Nephron progenitor cell (in vitro differentiated cells): ENCODE measurements around the gene MMP24.

Experiments used
- DNase-seq: peaks from one replicate; pipeline ENCODE4 v3.0.0; 2021
- H3K27ac Mint-ChIP-seq: 2 replicates; pipeline ENCODE4 v1.8.0; 2021; ENCODE audit warnings: mild to moderate bottlenecking, moderate library complexity, mixed read lengths
- H3K27me3 Mint-ChIP-seq: 2 replicates; pipeline ENCODE4 v1.8.0; 2021; ENCODE audit warnings: mild to moderate bottlenecking, low read depth, mixed read lengths; ENCODE audit not compliant: poor library complexity
- H3K36me3 Mint-ChIP-seq: 2 replicates; pipeline ENCODE4 v1.8.0; 2021; ENCODE audit warnings: low read depth, mixed read lengths
- H3K4me1 Mint-ChIP-seq: 2 replicates; pipeline ENCODE4 v1.8.0; 2021; ENCODE audit warnings: mixed read lengths
- H3K4me3 Mint-ChIP-seq: 2 replicates; pipeline ENCODE4 v1.8.0; 2021; ENCODE audit warnings: mild to moderate bottlenecking, moderate library complexity, mixed read lengths
- H3K9me3 Mint-ChIP-seq: 2 replicates; pipeline ENCODE4 v1.8.0; 2021; ENCODE audit warnings: mild to moderate bottlenecking, moderate library complexity, mixed read lengths
- CTCF ChIP-seq: fragments of 200-600 bp; sonication (generic); IDR thresholded peaks from 2 replicates; pipeline ENCODE4 v1.5.0; 2021; ENCODE audit warnings: antibody characterized with exemption

The MMP24 gene

GRCh38 chr20:35304956-35305355 lies 78.5 kb downstream of the MMP24 start:
- H3K27me3 Mint-ChIP-seq, result peaks cover 2% of the 10 kb centered on the region
- no peak overlapping the region for H3K4me3 Mint-ChIP-seq
- H3K4me1 Mint-ChIP-seq, result peaks cover 32% of the 10 kb centered on the region

DNA sequence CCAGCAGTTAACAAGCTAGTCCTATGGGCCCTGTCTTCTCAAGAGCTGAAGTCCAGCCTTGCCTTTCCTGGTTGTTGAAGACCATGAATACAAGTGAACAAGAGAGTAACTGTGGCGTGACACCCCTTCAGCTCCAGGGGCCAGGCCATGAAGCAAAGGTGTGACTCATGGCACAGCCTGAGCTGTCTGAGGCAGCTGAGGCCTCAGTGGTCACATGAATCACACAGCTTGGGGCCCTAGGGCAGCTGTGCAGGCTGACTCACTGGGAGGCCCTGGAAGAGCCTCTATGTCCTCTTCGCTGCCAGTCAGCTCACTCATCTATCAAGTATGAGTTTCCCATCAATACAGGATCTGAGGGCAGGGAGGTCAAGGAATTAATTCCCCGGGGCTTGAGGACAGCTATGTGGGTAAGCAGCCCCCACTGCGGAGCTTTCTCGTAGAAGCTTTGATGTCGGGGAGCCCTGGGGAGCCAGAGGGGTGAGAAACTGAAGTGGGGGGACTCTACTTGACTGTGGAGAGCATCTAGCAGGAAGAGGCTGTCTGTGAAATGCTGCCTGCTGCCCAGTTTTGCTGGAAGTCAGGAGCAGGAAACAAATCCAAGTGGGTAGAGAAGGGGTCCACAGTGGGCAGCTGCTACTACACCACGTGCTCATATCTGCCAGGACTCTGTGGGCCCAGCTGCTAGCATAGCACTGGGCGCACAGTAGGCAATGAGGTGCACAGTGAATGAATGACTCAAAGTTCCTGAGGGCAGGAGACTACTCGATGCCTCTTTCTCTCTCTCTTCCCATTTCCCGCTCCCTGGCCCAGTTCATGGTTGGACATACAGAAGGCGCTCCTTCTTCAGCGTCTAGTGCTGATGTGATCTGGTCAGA lies 79.4 kb downstream of the MMP24 start:
- DNase-seq, result no peak
- Mint-ChIP-seq H3K4me1 (peaks cover 32% of the 10 kb centered on the region), H3K27ac (peak overlapping the region; percentile 71), H3K27me3 (peaks cover 2% of the 10 kb centered on the region), H3K36me3 (peaks cover 12% of the 10 kb centered on the region), H3K9me3 (no peaks in the 10 kb centered on the region), H3K4me3 (no peak overlapping the region)
- no peak for TF ChIP-seq CTCF

More at GRCh38 chr20:35304956-35305355, 78.5 kb downstream of the MMP24 start:
- Mint-ChIP-seq H3K27ac (peak overlapping the region; percentile 48), H3K36me3 (peaks cover 7% of the 10 kb centered on the region), H3K9me3 (no peaks in the 10 kb centered on the region)
- TF ChIP-seq CTCF, result no peak
- no peak for DNase-seq

- H3K4me3 Mint-ChIP-seq, result no peak overlapping the region
- peak; percentile 62 for DNase-seq
- H3K27me3 Mint-ChIP-seq, result peaks cover 2% of the 10 kb centered on the region
- H3K9me3 Mint-ChIP-seq, result no peaks in the 10 kb centered on the region
- H3K27ac Mint-ChIP-seq, result no peak overlapping the region
- H3K4me1 Mint-ChIP-seq, result peaks cover 32% of the 10 kb centered on the region
- peaks cover 15% of the 10 kb centered on the region for H3K36me3 Mint-ChIP-seq
- TF ChIP-seq CTCF, result peak; percentile 71
Observed at GRCh38 chr20:35306931-35307517, 80.5 kb downstream of the MMP24 start.

- H3K36me3 Mint-ChIP-seq, result peaks cover 24% of the 10 kb centered on the region
Observed at GRCh38 chr20:35307666-35308653, 81.5 kb downstream of the MMP24 start.

DNA sequence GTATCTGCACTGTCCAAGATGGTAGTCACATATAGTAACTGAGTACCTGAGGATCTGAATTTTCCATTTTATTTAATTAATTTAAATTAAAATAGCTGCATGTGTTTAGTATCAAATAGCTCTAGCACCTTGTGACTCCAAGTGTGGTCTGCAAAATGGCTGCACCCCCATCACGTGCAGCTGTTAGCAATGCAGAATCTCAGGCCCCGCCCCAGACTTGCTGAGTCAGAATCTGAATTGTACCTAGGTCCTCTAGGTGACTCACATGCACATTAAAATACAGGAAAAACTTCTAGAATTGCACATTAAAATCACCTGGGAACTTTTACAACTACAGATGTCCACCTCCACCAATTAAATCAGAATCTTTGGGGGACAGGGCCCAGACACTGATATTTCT lies 84.9 kb downstream of the MMP24 start:
- Mint-ChIP-seq H3K4me3 (no peak overlapping the region), H3K4me1 (peaks cover 28% of the 10 kb centered on the region), H3K27ac (no peak overlapping the region), H3K9me3 (no peaks in the 10 kb centered on the region), H3K36me3 (peaks cover 25% of the 10 kb centered on the region), H3K27me3 (peaks cover 2% of the 10 kb centered on the region)
- TF ChIP-seq CTCF, result no peak
- no peak for DNase-seq

More at GRCh38 chr20:35307666-35308653, 81.5 kb downstream of the MMP24 start:
- TF ChIP-seq CTCF, result no peak
- peaks cover 2% of the 10 kb centered on the region for H3K27me3 Mint-ChIP-seq
- no peak overlapping the region for H3K4me3 Mint-ChIP-seq
- peak overlapping the region; percentile 88 for H3K27ac Mint-ChIP-seq
- H3K4me1 Mint-ChIP-seq, result peaks cover 36% of the 10 kb centered on the region
- DNase-seq, result no peak
- H3K9me3 Mint-ChIP-seq, result no peaks in the 10 kb centered on the region
